Spleen (tissue), 11 donors: ENCODE results near the gene TMEM219. TPM values are rescaled to one million over a fixed set of nuclear protein-coding genes. Genes with fewer than 3 reads are reported as not detected.
A peak's percentile ranks its signal among the peaks of the same experiment; 100 is the strongest.

Experiments used
- DNase-seq: peaks from one replicate; pipeline ENCODE4 v3.0.0-alpha.2; 2020
- H3K27ac ChIP-seq, 8 donors: fragments of 200-600 bp; sonication (generic) in 7 of 8; 1 replicate in 4 of 8; 2 replicates in 4 of 8; pipeline versions ENCODE4 v1.5.0 to v1.8.0; 2016 to 2021; ENCODE audit warnings: inconsistent platforms in 4 of 8, mild to moderate bottlenecking in 4 of 8, moderate library complexity in 1 of 8
- H3K27me3 ChIP-seq, 7 donors: fragments of 200-600 bp; sonication (generic) in 6 of 7; replicated peaks in 1 of 7; 1 replicate in 4 of 7; 2 replicates in 3 of 7; pipeline versions ENCODE4 v1.5.0 to v1.8.0; 2016 to 2021; ENCODE audit warnings: inconsistent platforms in 3 of 7, mild to moderate bottlenecking in 1 of 7
- H3K36me3 ChIP-seq, 6 donors: fragments of 200-600 bp; sonication (generic) in 5 of 6; 1 replicate in 4 of 6; 2 replicates in 2 of 6; pipeline versions ENCODE4 v1.5.0 to v1.8.0; 2016 to 2021; ENCODE audit warnings: inconsistent platforms in 2 of 6
- H3K4me1 ChIP-seq, 6 donors: fragments of 200-600 bp; sonication (generic) in 5 of 6; 1 replicate in 3 of 6; 2 replicates in 3 of 6; pipeline versions ENCODE4 v1.5.0 to v1.8.0; 2016 to 2021; ENCODE audit warnings: inconsistent platforms in 3 of 6
- H3K4me3 ChIP-seq, 8 donors: fragments of 200-600 bp; sonication (generic) in 7 of 8; 1 replicate in 4 of 8; 2 replicates in 4 of 8; pipeline versions ENCODE4 v1.5.0 to v1.8.0; 2016 to 2021; ENCODE audit warnings: inconsistent platforms in 4 of 8, mild to moderate bottlenecking in 4 of 8, moderate library complexity in 2 of 8
- H3K9me3 ChIP-seq, 8 donors: fragments of 200-600 bp; sonication (generic) in 7 of 8; 1 replicate in 4 of 8; 2 replicates in 4 of 8; pipeline versions ENCODE4 v1.5.0 to v1.8.0; 2016 to 2021; ENCODE audit warnings: inconsistent platforms in 4 of 8
- POLR2A ChIP-seq, 3 donors: fragments of 450-650 bp; IDR thresholded peaks; one replicate each; pipeline ENCODE4 v1.5.1; 2017; ENCODE audit warnings: antibody characterized with exemption in 3 of 3, mild to moderate bottlenecking in 1 of 3
- POLR2AphosphoS5 ChIP-seq, 3 donors: sonication (generic); formaldehyde crosslinking; IDR thresholded peaks; one replicate each; pipeline ENCODE4 v1.5.1; 2017; ENCODE audit warnings: antibody characterized with exemption in 3 of 3
- WGBS, 5 donors: extraction: QIAGEN DNeasy Blood & Tissue Kit in 3 of 5; methylation state at CpG; one replicate each; pipeline versions ENCODE4 v1.1.5 to v1.1.7; 2013 to 2018; 5-methylcytosine and 5-hydroxymethylcytosine counted together
- intact Hi-C: fragments of 100-400 bp; cut with DNase I; formaldehyde crosslinking; loops from one replicate; pipeline ENCODE4 v1.15.0; 2023; ENCODE audit warnings: low total_unique reads
- polyA plus RNA-seq, 3 donors: library from polyadenylated mRNA; stranded (reverse); fragments of 200-250 nt; gene quantifications; one replicate each; pipeline ENCODE4 v1.2.1, GENCODE V29; 2013
- total RNA-seq, 7 donors: library from RNA; depleted of rRNA in 3 of 7; stranded (reverse); fragments of >200 nt in 3 of 7; fragmentation: NEBNext Ultra II Directional in 4 of 7; extraction: Animal tissue kit (Norgen Biotek cat#: 25700) in 4 of 7; gene quantifications; one replicate each; pipeline versions ENCODE4 v1.1.0 to v1.2.1, GENCODE V29; 2016 to 2021
- TF ChIP-seq, protein P1 (sequence below), 11 experiments: fragments of 200-600 bp in 7 of 11; fragments of 450-650 bp in 4 of 11; sonication (generic) in 4 of 11; IDR thresholded peaks in 8 of 11; conservative IDR thresholded peaks in 3 of 11; 1 replicate in 7 of 11; 2 replicates in 4 of 11; pipeline versions ENCODE4 v1.4.0 to v1.8.0; 2016 to 2021; ENCODE audit warnings: antibody characterized with exemption in 11 of 11, inconsistent platforms in 4 of 11, mild to moderate bottlenecking in 1 of 11
- donor health status: healthy with polysubstance abuse.
- donor health status: DM: no; HTN: no; CAD: no; lungs with moderate emphysema.
- donor health status: DM: no; HTN: no; CAD: no.
- donor health status: Bipolar disorder and iron deficiency.
- donor health status: healthy.
- donor health status: DM: no; HTN: no; CAD: no.
- donor health status: DM: yes; HTN: yes; CAD: no.

The TMEM219 gene
- total and polyA plus RNA-seq, 10 donors = 89.3 to 191 (median 122) TPM

DNA sequence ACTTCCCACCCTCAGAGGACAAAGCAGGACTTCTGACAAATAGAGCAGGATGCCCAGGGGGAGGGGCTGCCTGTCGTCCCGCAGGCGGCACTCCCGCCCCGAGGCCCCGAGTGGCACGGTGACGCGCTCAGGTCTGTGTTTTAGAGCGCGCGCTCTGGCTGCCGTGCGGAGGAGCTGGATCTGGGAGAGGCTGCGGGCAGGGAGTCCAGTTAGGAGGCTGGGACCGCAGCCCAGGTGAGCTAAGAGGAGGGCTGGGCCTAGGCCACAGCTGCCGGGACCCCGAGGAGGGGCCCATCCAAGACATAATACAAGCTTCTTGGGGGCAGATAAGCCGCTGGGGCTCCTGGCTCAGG lies 42.5 kb downstream of the TMEM219 start:
- Histone ChIP-seq H3K4me3 (no peak overlapping the region), H3K4me1 (peaks cover 0 to 19% (median 12%) of the 10 kb centered on the region in 6 donors), H3K9me3 (no peaks in the 10 kb centered on the region), H3K27me3 (peaks cover 0 to 14% (median 4%) of the 10 kb centered on the region in 7 donors), H3K27ac (no peak overlapping the region), H3K36me3 (peaks cover 0 to 70% (median 20%) of the 10 kb centered on the region in 6 donors)
- 62 to 76% (median 72%) methylated on average over 11 to 19 of the region's 19 CpGs for WGBS, 5 donors
- peak; percentile 70 for DNase-seq
- TF ChIP-seq POLR2AphosphoS5 (IDR thresholded peaks at IDR 0.05) (peak in 1 of 3 donors; percentile 56), POLR2A (IDR thresholded peaks at IDR 0.05) (no peak)
- intact Hi-C loops = loop anchor here (5.0 kb wide), 1 partner anchor 42 kb away; the partner anchor contains the start of gene TMEM219

DNA sequence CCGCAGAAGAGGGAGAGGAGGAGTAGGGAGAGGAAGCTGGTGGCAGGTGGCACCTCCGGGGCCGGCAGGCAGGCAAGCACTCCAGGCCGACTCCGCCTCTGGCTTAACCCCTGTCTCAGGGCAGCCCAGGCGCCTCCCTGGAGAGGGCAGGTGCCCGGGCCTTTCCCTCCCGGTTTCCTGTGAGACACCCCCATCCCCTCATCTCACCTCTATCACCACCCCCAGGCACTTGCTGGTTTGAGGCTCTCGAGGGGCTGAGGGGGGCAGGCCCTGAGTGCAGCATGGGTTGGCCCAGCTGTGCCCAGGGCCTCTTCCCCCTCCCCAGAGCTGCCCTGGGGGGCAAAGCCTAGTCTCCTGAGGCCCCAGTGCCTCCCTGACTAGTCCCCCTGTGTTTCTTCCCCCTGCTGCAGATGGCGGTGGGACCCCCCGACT lies 42.9 kb downstream of the TMEM219 start:
- Histone ChIP-seq H3K9me3 (no peaks in the 10 kb centered on the region), H3K27me3 (peaks cover 0 to 18% (median 8%) of the 10 kb centered on the region in 7 donors), H3K36me3 (peaks cover 0 to 65% (median 20%) of the 10 kb centered on the region in 6 donors), H3K4me3 (no peak overlapping the region), H3K27ac (no peak overlapping the region), H3K4me1 (peaks cover 0 to 20% (median 13%) of the 10 kb centered on the region in 6 donors)
- TF ChIP-seq POLR2A (IDR thresholded peaks at IDR 0.05) (no peak), POLR2AphosphoS5 (IDR thresholded peaks at IDR 0.05) (peak in 2 of 3 donors; percentile 19 to 36)
- TF ChIP-seq, protein P1, sequence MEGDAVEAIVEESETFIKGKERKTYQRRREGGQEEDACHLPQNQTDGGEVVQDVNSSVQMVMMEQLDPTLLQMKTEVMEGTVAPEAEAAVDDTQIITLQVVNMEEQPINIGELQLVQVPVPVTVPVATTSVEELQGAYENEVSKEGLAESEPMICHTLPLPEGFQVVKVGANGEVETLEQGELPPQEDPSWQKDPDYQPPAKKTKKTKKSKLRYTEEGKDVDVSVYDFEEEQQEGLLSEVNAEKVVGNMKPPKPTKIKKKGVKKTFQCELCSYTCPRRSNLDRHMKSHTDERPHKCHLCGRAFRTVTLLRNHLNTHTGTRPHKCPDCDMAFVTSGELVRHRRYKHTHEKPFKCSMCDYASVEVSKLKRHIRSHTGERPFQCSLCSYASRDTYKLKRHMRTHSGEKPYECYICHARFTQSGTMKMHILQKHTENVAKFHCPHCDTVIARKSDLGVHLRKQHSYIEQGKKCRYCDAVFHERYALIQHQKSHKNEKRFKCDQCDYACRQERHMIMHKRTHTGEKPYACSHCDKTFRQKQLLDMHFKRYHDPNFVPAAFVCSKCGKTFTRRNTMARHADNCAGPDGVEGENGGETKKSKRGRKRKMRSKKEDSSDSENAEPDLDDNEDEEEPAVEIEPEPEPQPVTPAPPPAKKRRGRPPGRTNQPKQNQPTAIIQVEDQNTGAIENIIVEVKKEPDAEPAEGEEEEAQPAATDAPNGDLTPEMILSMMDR (IDR thresholded peaks at IDR 0.05 in 8 of 11, conservative IDR thresholded peaks at IDR 0.05 in 3 of 11) = no peak
- DNase-seq = no peak
- WGBS, 5 donors = 25 to 44% (median 34%) methylated on average over 8 to 11 of the region's 11 CpGs
- intact Hi-C loops = loop anchor here (5.0 kb wide), 2 partner anchors 43 to 308 kb away; partner anchors contain the start of gene TMEM219

GRCh38 chr16:30005341-30006094 lies 43.6 kb downstream of the TMEM219 start:
- Histone ChIP-seq H3K9me3 (no peaks in the 10 kb centered on the region), H3K36me3 (peaks cover 0 to 58% (median 17%) of the 10 kb centered on the region in 6 donors), H3K4me1 (peaks cover 0 to 27% (median 19%) of the 10 kb centered on the region in 6 donors), H3K27ac (no peak overlapping the region), H3K27me3 (peaks cover 0 to 25% (median 15%) of the 10 kb centered on the region in 7 donors), H3K4me3 (no peak overlapping the region)
- WGBS, 5 donors = 57 to 69% (median 67%) methylated on average over 14 to 35 of the region's 35 CpGs
- intact Hi-C loops = loop anchor here (5.0 kb wide), 1 partner anchor 308 kb away; no protein-coding TSS in a partner anchor
- TF ChIP-seq POLR2A (IDR thresholded peaks at IDR 0.05) (no peak), POLR2AphosphoS5 (IDR thresholded peaks at IDR 0.05) (peak in 1 of 3 donors; percentile 42)
- TF ChIP-seq, protein P1 (IDR thresholded peaks at IDR 0.05 in 8 of 11, conservative IDR thresholded peaks at IDR 0.05 in 3 of 11) = peak; percentile 61 to 88 (median 77)
- DNase-seq = no peak

DNA sequence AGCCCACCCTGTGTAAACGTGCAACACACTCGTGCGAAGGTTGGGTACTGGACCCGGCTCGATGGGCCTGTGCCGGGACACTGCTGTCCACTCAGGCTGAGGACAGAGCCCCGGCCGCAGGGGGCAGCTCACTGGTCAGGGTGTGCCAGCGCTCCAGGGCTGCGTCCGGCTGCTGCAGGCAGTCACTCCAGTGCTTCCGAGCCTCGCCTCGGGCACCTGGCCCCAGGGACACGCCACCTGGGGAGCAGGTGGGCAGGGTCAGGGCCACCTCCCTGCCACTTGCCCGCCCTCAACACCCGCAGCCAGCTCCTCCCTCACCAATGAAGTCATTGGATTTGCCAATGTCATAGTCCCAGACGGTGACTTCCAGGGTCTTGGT lies 44.2 kb downstream of the TMEM219 start:
- Histone ChIP-seq H3K36me3 (peaks cover 0 to 53% (median 11%) of the 10 kb centered on the region in 6 donors), H3K27me3 (peaks cover 0 to 31% (median 21%) of the 10 kb centered on the region in 7 donors), H3K9me3 (no peaks in the 10 kb centered on the region), H3K27ac (no peak overlapping the region), H3K4me3 (no peak overlapping the region), H3K4me1 (peaks cover 1 to 33% (median 25%) of the 10 kb centered on the region in 6 donors)
- intact Hi-C loops = loop anchor here (5.0 kb wide), 1 partner anchor 309 kb away; no protein-coding TSS in a partner anchor
- 86 to 100% (median 89%) methylated on average over 1 to 18 of the region's 18 CpGs for whole genome bisulfite sequencing, 5 donors
- DNase-seq = no peak
- peak in 1 of 3 donors; percentile 16 for TF ChIP-seq POLR2AphosphoS5 (IDR thresholded peaks at IDR 0.05)
- TF ChIP-seq, protein P1 (IDR thresholded peaks at IDR 0.05 in 8 of 11, conservative IDR thresholded peaks at IDR 0.05 in 3 of 11) = no peak
- no peak for TF ChIP-seq POLR2A (IDR thresholded peaks at IDR 0.05)
